Fibroblast of the conjunctiva (primary cell): ENCODE data around the gene UBN1.
"Not testable (repeated sequence)": the region's sequence is repeated elsewhere in the genome, so short reads cannot be mapped to it uniquely, and the experiment has no call there.

Experiments used
- DNase-seq: peaks from one replicate; pipeline ENCODE4 v3.0.0-alpha.2; 2010; ENCODE audit warnings: low read depth

Gene UBN1

DNA sequence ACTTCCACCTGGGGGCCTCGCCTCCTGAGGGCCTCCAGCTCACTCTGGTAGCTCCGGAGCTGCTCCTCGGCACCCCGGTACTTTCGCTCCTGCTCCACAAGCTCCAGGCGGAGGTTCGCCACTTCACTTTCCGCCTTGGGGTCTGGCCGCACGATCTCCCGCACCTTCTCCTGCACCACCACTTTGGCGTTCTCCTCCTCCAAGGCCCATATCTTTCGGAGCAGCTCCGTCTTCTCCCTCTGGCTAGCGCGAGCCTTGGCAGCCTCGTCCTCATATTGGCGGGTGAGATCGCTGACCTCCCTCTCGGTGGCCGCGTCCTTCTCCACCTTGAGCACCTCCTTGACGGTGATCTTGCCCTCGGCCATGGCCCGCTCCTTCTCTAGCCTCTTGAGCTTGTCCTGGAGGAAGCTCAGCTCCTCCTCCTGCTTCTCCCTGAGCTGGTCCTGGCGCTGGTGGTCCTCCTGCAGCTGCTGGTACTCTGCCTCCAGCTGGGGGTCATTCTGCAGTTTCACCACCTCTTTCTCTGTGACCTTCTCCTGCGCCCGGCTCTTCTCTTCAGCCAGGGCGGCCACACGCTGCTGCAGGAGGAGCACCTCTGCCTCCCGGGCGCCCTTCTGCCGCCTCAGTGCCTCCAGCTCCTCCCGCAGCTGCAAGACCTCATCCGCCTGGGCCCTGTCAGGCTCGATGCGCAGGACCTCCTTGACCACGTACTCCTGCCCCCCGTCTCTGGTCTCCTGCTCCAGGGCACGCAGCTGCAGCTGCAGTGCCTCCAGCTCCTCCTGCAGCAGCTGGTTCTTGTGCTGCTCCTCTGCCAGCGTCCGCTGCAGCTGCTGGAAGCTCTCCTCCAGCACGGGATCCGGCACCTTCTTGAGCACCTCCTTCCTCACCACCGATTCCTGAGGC is 37.9 kb downstream of the UBN1 start:
- no peak for DNase-seq

DNA sequence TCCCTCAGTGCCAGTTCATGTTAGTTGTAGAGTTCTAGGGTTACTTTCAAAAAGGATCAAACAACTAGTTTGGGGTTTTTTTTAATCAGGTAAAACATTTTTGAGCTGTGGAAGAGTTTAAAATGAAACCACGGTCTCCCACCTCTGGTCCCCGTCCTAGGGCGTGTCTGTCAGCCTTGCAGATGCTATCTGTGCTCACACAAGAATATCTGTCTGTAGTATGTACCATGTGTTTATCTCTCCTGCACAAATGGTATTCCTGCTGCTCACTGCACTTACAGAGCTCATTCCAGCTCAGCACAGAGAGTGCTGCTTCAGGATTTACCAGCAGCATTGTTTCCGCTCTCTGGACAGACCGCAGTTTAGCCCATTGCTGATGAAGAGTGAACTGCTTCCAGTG is 38.9 kb downstream of the UBN1 start:
- DNase-seq = no peak

DNA sequence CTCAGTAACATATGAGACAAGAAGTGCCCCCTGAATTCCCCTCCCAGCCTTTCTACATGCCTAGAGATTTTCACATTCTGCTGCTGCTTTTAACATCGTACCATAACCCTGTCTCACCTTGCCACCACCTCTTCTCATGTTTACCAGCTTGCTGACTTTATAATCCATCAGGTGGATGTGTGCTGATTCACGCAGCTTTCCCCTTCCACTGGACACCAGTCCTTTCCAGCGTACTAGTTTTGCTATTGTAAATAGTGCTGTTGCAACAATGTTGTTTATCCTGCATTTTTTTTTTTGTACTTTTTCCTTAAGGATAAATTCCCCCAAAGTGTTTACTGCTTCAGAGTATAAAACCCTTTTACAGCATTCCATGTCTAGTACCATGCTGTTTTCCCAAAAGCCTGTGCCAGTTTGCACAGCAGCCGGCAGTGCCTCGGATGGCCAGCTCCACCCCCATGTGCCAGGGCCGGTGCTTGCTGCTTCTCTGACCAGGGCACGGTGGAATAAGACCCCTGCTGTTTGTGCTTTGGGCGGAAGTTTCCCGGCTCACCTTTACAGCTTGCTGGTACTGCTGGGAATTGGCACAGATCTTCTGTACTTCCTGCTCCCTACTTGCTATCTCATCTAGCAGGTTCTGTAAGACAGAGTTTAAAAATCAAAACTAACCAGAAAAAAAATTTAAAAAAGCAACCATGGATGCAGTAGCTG is 41.3 kb downstream of the UBN1 start:
- DNase-seq = no peak

DNA sequence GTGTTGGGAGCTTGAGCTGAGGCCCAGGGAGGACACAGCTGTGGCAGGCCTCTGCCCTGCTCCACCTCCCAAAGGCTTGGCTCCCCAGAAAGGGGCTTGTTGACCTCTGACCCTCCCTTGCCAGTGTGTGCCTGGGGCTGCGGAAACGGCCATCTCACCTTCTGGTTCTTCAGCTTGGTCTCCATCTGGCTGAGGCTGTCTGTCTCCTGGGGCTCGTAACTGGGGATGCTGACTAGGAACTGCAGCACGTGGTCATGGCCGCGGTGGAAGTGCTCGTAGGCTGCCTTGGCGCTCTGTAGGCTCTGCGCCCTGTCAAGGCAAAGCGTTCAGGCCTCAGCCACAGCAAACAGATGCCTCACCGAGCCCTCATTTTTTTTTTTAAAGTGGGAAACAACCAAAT is 42.7 kb downstream of the UBN1 start:
- no peak for DNase-seq

DNA sequence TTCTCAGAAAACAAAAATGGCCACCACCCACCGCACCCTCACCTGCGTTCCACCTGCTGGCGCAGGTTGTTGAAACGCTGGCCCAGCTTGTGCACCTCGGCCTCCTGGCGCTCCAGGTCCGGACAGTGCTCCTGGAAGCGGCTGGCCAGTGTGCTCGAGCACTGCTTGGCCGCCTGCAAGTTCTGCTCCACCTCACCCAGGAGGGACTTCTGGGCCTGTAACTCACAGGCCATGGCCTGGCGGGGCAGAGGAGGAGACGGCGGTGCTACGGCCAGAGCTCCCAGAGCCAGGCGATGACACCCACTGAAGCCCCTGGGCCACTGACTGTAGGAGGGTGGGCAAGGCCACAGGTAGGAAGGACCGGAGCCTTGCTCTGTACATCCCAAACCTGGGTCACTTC is 43.4 kb downstream of the UBN1 start:
- DNase-seq = no peak

DNA sequence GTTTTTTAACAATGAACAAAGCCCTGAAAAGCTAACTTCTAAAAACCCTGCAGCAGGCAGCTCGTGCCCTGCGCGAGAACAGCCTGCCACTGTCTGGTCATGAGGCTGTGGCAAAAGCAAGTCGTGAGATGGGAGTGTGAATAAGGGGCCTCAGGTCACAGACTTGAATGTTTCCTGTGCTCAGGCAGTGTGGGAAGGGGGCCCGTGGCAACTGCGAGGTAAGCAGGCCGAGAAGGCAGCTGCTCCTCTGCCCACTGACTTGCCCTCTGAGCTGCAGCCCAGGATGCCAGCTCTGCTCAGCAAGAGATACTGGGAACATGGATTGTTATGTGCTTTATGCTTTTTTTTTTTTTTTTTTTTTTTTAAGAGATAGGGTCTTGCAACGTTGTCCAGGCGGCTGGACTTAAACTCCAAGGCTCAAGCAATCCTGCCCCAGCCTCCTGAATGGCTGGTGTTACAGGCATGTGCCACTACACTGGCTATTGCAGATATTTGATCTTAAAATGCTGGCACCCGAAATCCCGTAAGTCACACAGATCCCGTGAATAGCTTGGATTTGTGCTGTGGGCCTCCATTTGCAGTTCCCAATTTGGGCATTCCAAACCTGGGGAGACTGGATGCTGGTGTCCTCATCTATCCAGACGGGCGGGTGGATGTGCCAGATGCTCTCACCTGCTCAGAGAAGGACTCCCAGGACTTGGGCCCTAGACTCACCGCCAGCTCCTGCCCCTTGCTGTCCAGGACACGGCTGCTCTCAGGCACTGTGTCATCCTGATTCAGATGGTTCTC is 44.0 kb downstream of the UBN1 start:
- DNase-seq = no peak

DNA sequence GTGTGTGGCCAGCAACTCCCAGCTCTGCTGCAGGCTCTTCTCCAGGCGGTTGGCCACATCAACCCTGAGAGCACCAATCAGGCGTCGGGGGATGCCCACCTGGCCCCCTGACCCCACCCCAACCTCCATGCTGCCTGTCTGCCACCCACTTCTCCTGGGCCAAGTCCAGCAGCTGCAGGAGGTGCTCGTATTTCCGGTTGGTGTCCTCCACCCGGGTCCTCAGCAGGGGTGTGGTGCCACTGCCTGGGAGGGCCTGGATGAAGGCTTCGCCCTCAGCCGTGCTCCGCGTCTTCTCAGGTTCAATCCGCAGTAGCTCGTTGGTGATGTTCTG is 44.6 kb downstream of the UBN1 start:
- no peak for DNase-seq

DNA sequence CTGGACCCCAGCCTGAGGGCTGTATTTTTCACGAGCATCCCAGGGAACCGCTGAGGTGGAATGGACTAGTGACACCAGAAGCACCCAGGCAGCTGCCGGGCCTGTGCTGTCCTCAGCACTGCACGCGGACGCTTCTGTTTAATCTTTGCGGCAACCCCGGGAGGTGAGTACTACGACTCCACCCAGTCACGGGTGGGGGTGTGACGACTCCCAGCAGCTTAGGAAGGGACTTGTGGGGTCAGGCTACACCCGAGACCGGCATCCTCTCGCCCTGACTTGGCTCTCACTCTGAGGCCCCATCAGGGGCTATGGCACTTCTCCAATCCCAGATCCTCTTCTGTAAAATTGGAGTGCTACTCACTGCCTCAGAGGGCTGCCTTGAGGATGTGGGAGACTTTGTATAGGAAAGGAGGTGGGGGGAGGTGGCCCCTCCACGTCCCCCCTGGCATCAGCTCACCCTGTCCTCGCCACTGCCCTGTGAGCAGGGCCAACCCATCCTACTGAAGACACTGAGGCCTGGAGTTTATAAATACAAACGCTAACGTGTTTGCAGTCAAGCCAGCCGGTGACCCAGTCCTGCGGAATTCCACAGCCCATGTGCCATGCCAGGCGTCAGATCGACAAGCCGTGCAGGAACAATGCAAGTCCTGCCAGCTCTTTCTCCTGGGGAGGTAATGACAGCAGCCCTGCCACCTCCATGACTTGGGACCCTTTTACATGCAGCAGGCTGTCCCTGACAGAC is 45.3 kb downstream of the UBN1 start:
- peak; percentile 49 for DNase-seq

DNA sequence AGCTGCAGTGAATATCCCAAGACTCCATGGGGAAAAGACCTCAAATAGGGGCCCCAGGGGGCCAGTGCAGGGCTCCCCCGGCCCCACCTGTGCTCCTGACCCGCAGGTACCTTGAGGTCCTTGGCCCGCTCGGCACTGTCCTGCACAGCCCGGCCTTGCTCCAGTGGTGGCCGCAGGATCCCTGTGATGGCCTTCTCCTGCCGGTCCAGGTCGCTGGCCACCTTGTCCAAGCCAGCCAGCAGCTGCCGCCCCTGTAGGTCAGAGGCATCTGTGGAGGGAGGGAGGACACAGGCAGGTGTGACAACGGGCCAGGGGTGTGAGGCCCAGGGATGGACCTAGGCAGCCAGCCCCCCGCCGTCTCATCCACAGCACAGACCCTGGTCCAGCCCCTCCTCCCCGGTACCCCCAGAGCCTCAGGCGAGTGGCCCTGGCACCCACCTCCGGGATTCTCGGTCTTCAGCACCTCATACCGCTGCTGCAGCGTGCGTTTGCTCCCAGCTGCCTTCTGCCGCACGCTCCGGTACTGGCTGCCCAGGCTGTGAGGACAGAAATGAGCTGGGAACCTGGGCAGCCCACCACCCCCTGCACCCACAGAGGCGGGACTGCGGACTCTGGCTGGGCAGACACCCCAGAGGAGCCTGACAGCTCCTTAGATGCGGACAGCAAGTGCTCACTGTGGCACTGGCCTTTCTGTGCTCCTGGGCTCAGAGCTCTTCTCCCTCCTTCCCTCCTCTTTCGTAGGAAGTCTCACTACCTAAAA is 46.0 kb downstream of the UBN1 start:
- no peak for DNase-seq

DNA sequence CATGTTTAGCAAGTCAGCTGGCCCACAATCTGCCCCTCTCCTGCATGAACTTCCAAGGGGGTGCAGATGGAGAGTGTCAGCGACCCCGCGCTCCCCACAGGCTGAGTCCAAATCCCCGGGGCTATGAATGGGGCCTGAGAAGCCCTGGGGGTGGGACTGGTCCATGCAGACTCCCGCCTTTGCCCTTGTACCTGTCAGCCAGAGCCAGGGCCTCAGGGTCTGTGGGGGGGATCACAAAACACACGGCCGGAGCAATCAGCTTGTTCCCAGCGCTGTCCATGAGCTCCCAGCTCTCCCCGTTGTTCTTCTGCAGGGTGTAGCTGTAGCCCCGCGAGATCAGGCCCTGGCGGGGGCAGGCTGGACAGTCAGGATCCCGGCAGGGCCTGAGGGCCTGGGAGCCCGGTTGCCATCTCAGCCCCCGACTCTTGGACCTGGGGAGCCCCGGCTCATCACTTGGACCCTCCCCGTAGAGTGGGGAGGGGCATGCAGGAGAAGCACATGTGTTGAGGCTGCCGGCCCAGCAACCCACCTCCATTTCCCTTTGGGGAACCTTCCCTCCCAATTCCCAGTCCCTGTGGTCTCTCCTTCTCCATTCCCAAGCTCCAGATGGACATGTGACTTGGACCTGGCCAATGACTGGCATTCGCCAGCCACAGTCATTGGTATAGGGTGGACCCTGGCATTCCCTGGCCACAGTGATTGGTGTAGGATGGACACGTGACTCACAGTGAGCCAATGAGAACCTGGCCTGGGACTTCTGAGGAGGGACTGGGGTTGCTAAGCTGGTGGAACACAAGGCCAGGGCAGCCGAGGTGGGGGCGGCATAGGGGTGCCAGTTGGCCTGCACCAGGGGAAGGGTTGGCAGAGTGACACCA is 47.2 kb downstream of the UBN1 start:
- DNase-seq = no peak

DNA sequence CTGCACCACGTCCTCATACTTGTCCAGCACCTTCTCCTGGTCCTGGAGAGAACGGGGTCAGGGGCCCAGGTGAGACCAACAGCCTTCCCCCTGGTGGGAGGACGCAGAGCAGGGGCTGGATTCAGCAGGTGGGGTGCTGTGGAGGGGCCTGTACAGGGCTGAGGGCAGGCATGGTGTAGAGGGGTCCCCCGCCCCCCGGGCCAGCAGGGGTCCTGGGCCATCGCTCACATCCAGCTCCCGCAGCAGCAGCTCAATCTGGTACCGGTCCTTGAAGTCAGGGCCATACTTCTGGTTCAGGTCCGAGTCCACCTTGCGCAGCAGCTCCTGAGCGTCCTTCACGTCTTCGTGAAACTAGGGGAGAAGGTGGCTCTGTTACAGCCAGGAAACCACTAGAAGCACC is 48.1 kb downstream of the UBN1 start:
- DNase-seq = no peak

DNA sequence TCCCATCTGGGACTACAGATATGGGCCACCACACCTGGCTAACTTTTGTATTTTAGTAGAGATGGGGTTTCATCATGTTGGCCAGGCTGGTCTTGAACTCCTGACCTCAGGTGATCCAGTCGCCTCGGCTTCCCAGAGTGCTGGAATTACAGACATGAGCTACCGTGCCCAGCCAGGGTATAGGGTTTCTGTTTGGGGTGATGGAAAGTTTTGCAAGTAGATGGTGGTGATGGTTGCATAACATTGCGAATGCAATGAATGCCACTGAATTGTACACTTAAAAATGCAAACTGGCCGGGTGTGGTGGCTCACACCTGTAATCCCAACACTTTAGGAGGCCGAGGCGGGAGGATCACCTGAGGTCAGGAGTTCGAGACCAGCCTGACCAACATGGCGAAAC is 49.5 kb downstream of the UBN1 start:
- not testable (repeated sequence) for DNase-seq

DNA sequence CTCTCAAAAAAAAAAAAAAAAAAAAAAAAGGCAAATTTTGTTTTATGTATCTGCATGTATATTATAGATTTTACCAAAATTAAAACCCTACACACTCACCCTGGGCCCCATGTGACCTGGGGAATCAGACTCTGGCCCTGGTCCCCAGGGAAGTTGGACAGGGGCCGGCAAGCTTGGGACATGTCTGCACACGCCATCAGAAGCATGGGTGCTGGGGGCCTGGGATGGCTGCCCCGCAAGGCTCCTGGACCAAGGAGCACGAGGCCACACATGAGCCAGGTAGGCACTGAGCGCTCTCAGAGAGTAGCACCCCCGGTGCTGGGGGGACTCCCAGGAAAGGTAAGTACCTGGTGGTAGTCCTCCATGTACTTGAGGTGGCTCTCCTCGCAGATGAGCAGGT is 50.0 kb downstream of the UBN1 start:
- no peak for DNase-seq

DNA sequence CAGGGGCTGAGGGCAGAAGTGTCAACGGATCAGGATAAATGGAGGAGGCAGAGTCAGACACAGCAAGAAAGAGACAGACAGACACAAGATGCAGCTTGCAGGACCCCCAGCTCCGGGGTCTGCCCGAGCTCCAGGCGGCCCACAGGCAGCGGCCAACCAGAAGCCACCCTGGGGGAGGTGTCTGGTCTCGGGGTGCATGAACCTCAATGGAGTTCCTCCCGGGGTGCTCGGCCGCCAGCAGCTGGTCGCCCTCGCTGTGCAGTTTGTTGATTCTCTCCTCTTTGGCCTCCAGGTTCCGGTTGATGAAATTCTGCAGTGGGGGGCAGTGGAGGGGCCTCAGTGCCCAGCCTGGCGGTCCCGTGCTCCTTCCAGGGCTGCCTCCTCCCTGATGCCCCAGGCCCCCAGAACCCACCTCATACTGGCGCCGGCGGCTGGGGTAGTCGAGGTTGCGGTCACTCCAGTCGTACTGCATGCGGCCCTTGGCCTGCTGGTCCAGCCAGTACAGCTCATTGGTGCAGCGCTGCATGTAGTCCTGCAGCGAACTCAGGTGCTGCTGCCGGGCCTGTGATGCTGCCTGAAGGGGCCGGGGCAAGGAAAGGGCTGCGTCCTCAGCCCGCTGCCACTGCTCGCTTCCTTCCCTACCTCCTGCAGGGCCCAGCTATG is 51.7 kb downstream of the UBN1 start:
- DNase-seq = no peak

DNA sequence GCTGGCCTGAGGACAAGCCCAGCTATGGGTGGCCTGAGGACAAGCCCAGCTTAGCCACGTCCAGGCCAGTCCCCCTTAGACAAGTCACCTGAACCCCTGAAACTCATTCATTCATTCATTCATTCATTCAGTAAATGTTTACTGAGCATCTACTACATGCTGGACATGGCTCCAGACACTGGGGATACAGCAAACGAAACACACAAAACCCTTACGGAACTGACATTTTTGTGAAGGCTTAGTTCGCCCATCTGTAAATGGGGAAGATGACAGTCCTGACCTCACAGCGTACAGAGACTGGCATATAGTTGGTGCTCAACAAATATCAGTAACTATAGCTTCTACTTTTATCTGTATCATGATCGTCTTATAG is 52.2 kb downstream of the UBN1 start:
- DNase-seq = no peak

DNA sequence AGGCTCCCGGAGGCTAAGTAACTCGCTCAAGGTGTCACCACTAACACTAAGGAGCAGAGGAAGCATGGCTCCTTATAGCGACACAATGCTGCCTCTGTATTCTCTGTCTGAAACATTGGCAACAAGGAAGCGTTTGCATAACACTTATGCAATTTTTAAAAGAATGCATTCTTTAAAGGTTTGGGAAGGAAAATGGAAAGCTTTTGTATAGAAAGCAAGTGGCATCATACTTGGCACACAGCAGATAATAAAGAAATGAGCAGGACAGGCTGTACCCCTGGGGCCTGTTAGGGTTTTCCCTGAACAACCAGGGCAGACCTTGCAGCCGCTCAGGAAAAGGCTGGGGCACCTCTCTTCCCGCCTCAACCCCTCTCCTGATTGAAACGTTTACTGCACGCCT is 52.8 kb downstream of the UBN1 start:
- DNase-seq = no peak

DNA sequence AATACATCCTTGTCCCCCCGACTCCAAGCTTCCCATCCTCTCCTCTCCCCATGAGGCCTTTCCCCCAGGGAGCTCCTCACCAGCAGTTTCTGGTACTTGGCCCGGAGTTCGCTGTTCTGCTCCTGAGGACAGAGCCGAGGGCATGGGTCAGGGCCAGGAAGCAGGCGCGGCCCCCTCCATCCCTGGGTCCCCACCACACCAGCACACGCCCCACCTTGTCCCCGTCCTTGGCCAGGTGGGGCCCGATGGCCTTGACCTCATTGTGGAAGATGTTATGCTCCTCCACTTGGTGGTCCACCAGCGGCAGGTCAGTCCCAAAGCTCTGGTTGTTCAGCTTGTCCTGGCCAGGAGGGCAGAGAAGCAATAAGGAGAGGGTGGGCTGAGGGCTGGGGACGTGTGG is 53.5 kb downstream of the UBN1 start:
- no peak for DNase-seq

DNA sequence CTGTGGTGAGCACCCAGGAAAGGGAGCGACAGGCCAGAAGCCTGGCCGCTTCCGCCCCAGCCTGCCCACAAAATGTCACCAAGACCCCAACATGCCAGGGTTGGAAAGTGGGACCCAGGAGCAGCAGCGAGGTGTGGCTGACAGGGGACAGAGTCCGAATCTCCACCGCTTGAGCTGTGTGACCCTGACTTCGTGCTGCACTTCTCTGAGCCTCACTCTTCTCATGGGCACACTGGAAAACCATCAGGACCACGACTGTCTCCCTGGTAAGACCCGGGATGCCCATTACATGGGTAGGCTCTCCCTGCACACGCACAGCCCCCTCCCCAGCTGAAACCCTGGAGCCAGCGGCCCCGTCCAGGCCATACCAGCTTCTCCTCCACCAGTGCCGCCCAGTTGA is 54.8 kb downstream of the UBN1 start:
- DNase-seq = no peak

DNA sequence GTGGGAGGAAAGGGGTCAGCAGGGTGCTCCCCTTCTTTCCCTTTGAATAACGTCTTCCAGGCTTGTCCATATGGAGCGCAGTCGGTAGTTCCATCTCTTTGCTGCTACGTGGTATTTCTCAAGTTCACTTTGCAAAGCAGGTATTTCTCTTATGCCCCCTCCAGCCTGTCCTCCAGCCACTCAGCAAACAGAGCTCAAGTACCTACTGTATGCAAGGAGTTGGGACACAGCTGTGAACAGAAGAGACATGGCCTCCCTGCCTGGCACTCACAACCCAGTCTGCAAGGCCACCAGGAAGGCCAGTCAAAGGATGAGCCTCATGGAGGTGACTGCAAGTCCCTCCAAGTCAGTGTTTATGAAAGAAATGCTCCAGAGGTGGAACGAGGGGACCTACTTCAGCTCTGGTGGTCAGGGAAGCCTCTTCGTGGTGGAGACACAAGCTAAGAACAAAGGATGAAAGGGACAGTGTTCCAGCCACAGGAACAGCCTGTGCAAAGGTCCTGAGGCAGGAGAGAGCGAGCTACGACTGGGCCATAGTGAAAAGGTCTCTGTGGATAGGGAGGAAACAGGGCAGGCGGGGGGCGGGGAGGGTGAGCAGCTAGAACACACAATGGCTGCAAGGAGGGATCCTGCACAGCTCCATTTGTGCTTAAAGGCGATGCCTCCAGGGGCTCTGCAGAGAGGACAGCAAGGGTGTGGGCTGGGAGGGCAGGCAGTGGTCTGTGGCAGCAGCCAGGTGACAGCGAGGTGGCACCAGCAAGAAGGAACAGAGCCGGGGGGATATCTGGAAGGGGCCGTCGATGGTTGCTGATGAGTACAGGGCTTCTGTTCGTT is 57.0 kb downstream of the UBN1 start:
- DNase-seq = no peak
